K562 (cell line): ENCODE results near the gene FBXW9. TPM values are rescaled to one million over a fixed set of nuclear protein-coding genes. Genes with fewer than 3 reads are reported as not detected.

Experiments used
- BRF1 ChIP-seq: IDR thresholded peaks from 3 replicates; pipeline ENCODE4 v1.6.1; 2011; ENCODE audit warnings: borderline replicate concordance, mild to moderate bottlenecking; ENCODE audit not compliant: insufficient read length; ENCODE audit errors: extremely low read depth
- CHD7 ChIP-seq: fragments of 200-600 bp; sonication (generic); IDR thresholded peaks from one replicate; pipeline ENCODE4 v1.6.1; 2012; ENCODE audit warnings: mild to moderate bottlenecking, low read depth, low read length, inconsistent platforms
- ETV1 ChIP-seq: fragments of 450-650 bp; conservative IDR thresholded peaks from 2 replicates; pipeline ENCODE4 v1.6.1; 2016; ENCODE audit warnings: missing genetic modification characterization, control low read depth, low read depth, missing compliant biosample characterization
- L3MBTL2 ChIP-seq: fragments of 450-650 bp; IDR thresholded peaks from 2 replicates; pipeline ENCODE4 v1.6.1; 2016; ENCODE audit warnings: mild to moderate bottlenecking, moderate library complexity
- RAD21 ChIP-seq, 2 experiments: fragments of 250-450 bp in 1 of 2; fragments of 450-650 bp in 1 of 2; sonication (Bioruptor Pico) in 1 of 2; formaldehyde crosslinking in 1 of 2; IDR thresholded peaks in 1 of 2; conservative IDR thresholded peaks in 1 of 2; 2 replicates each; pipeline versions ENCODE4 v1.4.0 to v1.8.0; 2020 to 2022; ENCODE audit warnings: mild to moderate bottlenecking in 2 of 2, moderate library complexity in 1 of 2
- RNF2 ChIP-seq: sonication (generic); IDR thresholded peaks from 2 replicates; pipeline ENCODE4 v1.6.1; 2016
- SMC3 ChIP-seq: conservative IDR thresholded peaks from 2 replicates; pipeline ENCODE4 v1.6.1; 2011; ENCODE audit warnings: low read depth, low read length, improper control_type of control experiment; ENCODE audit not compliant: insufficient read depth
- ZMIZ1 ChIP-seq, 2 experiments: fragments of 150-350 bp in 1 of 2; IDR thresholded peaks; 2 replicates each; pipeline ENCODE4 v1.6.1; 2012 to 2016; ENCODE audit warnings: low read depth in 2 of 2, low read length in 2 of 2, mild to moderate bottlenecking in 1 of 2, moderate library complexity in 1 of 2
- ZNF133 ChIP-seq: fragments of 250-450 bp; sonication (Bioruptor Pico); IDR thresholded peaks from 2 replicates; pipeline ENCODE4 v1.4.0; 2020; ENCODE audit warnings: mild to moderate bottlenecking
- ZNF311 ChIP-seq: fragments of 250-450 bp; sonication (Bioruptor Pico); IDR thresholded peaks from 2 replicates; pipeline ENCODE4 v1.4.0; 2020; ENCODE audit warnings: mild to moderate bottlenecking, moderate library complexity
- polyA plus RNA-seq, 8 experiments: library from polyadenylated mRNA; depleted of rRNA in 4 of 8; stranded (reverse) in 5 of 8; unstranded in 3 of 8; fragments of >200 nt; fragmentation: Nextera tagmentation in 2 of 8; fragmentation: Illumina TruSeq in 1 of 8; extraction: Ambion mirVana in 2 of 8; extraction: Trizol in 1 of 8; gene quantifications; 2 replicates each; pipeline versions ENCODE4 v1.2.1 to v1.2.3, GENCODE V29; 2011 to 2014; ENCODE audit warnings: inconsistent platforms in 1 of 8, missing spikeins in 1 of 8
- total RNA-seq, 7 experiments: library from RNA; depleted of rRNA in 6 of 7; stranded (reverse); fragments of >200 nt in 6 of 7; fragmentation: Illumina TruSeq in 2 of 7; extraction: Trizol in 2 of 7; gene quantifications; 2 replicates each; pipeline versions ENCODE4 v1.2.1 to v1.2.3, GENCODE V29; 2011 to 2021; ENCODE audit warnings: low replicate concordance in 1 of 7

Gene FBXW9
- total and polyA plus RNA-seq, 9 of the 15 experiments (the other 6 are each of a cell fraction or from before 2014, with no cell fraction given) = 0.23 to 21.7 (median 6.2) TPM

GRCh38 chr19:12696366-12697335 is at the start of gene FBXW9 (continued):
- no peak for TF ChIP-seq CHD7
- TF ChIP-seq L3MBTL2 = peak; percentile 39
- no peak for TF ChIP-seq RNF2
- no peak for TF ChIP-seq ZNF311 (CRISPR knock-in tag)
- TF ChIP-seq BRF1 = no peak
- no peak for TF ChIP-seq ZNF133 (CRISPR knock-in tag)
- peak; percentile 53 for TF ChIP-seq ETV1
- TF ChIP-seq RAD21 (CRISPR knock-in tag; conservative IDR thresholded peaks at IDR 0.05 in 1 of 2, IDR thresholded peaks at IDR 0.05 in 1 of 2) = no peak
- no peak for TF ChIP-seq ZMIZ1 (IDR thresholded peaks at IDR 0.05; ENCODE audit: low read depth in 2 of 2, low read length in 2 of 2)
- TF ChIP-seq SMC3 = no peak
